Thoracic aorta (tissue), 2 donors: ENCODE data around the gene CAPN5. TPM values are rescaled to one million over a fixed set of nuclear protein-coding genes. Genes with fewer than 3 reads are reported as not detected.

Source experiments
- ATAC-seq: fragments of 150-250 bp; one replicate; pipeline ENCODE4 v1.8.0; 2017; ENCODE audit warnings: low read depth; ENCODE audit not compliant: insufficient number of reproducible peaks, low FRiP score
- DNase-seq: peaks from one replicate; pipeline ENCODE4 v3.0.0-alpha.2; 2020; ENCODE audit warnings: low spot score
- H3K27ac ChIP-seq, 2 donors: fragments of 200-600 bp; sonication (generic); 1 replicate in 1 of 2; 2 replicates in 1 of 2; pipeline ENCODE4 v1.5.1; 2016; ENCODE audit warnings: mild to moderate bottlenecking in 2 of 2, moderate library complexity in 2 of 2
- H3K27me3 ChIP-seq: fragments of 200-600 bp; sonication (generic); replicated peaks from 2 replicates; pipeline ENCODE4 v1.6.0; 2016; ENCODE audit warnings: mild to moderate bottlenecking; ENCODE audit not compliant: insufficient read depth
- H3K36me3 ChIP-seq: fragments of 200-600 bp; sonication (generic); one replicate; pipeline ENCODE4 v1.5.1; 2016
- H3K4me1 ChIP-seq, 2 donors: fragments of 200-600 bp; sonication (generic); 1 replicate in 1 of 2; 2 replicates in 1 of 2; pipeline versions ENCODE4 v1.5.1 to v1.6.0; 2016; ENCODE audit warnings: low read depth in 2 of 2, mild to moderate bottlenecking in 1 of 2; ENCODE audit not compliant: control insufficient read depth in 1 of 2
- H3K4me3 ChIP-seq: fragments of 200-600 bp; sonication (generic); 2 replicates; pipeline ENCODE4 v1.5.1; 2016; ENCODE audit warnings: mild to moderate bottlenecking
- H3K9me3 ChIP-seq: fragments of 200-600 bp; sonication (generic); 2 replicates; pipeline ENCODE4 v1.5.1; 2016
- CTCF ChIP-seq: fragments of 200-600 bp; sonication (generic); IDR thresholded peaks from one replicate; pipeline ENCODE4 v1.5.1; 2019; ENCODE audit warnings: antibody characterized with exemption
- total RNA-seq, 2 donors: library from RNA; depleted of rRNA; stranded (reverse); fragments of >200 nt; gene quantifications; one replicate each; pipeline versions ENCODE4 v1.1.0 to v1.2.3, GENCODE V29; 2016

Gene CAPN5
- total RNA-seq, 2 donors from 2014 or later: 9.5 to 20.8 TPM

- no peak for TF ChIP-seq CTCF
- H3K4me3 ChIP-seq: no peak overlapping the region
- no peaks in the 10 kb centered on the region for H3K27me3 ChIP-seq
- H3K36me3 ChIP-seq: no peaks in the 10 kb centered on the region
- H3K27ac ChIP-seq: no peak overlapping the region
- DNase-seq: no peak
- no peak for ATAC-seq
- peaks cover 9 to 21% of the 10 kb centered on the region in 2 donors for H3K4me1 ChIP-seq
- no peaks in the 10 kb centered on the region for H3K9me3 ChIP-seq
Observed at GRCh38 chr11:77156396-77157195, 89.8 kb downstream of the CAPN5 start.

GRCh38 chr11:77158041-77158695 lies 91.4 kb downstream of the CAPN5 start:
- H3K27me3 ChIP-seq: no peaks in the 10 kb centered on the region
- DNase-seq (no peak), ATAC-seq (no peak)
- no peak overlapping the region for H3K4me3 ChIP-seq
- no peak for TF ChIP-seq CTCF
- H3K36me3 ChIP-seq: no peaks in the 10 kb centered on the region
- no peak overlapping the region for H3K27ac ChIP-seq
- peaks cover 9 to 17% of the 10 kb centered on the region in 2 donors for H3K4me1 ChIP-seq
- no peaks in the 10 kb centered on the region for H3K9me3 ChIP-seq

- Histone ChIP-seq H3K27me3 (no peaks in the 10 kb centered on the region), H3K4me3 (no peak overlapping the region), H3K27ac (no peak overlapping the region), H3K9me3 (no peaks in the 10 kb centered on the region), H3K36me3 (no peaks in the 10 kb centered on the region), H3K4me1 (peaks cover 3 to 5% of the 10 kb centered on the region in 2 donors)
- DNase-seq (no peak), ATAC-seq (no peak)
- TF ChIP-seq CTCF: no peak
Observed at GRCh38 chr11:77159219-77159936, 92.6 kb downstream of the CAPN5 start.

GRCh38 chr11:77159937-77160495 lies 93.2 kb downstream of the CAPN5 start:
- H3K4me1 ChIP-seq: no peaks in the 10 kb centered on the region
- H3K27me3 ChIP-seq: no peaks in the 10 kb centered on the region
- no peaks in the 10 kb centered on the region for H3K36me3 ChIP-seq
- H3K27ac ChIP-seq: no peak overlapping the region
- no peak for TF ChIP-seq CTCF
- H3K4me3 ChIP-seq: no peak overlapping the region
- ATAC-seq: no peak
- H3K9me3 ChIP-seq: no peaks in the 10 kb centered on the region
- no peak for DNase-seq

- no peak overlapping the region for H3K4me3 ChIP-seq
- H3K9me3 ChIP-seq: no peaks in the 10 kb centered on the region
- no peaks in the 10 kb centered on the region for H3K27me3 ChIP-seq
- TF ChIP-seq CTCF: no peak
- ATAC-seq (no peak), DNase-seq (no peak)
- H3K27ac ChIP-seq: no peak overlapping the region
- no peaks in the 10 kb centered on the region for H3K4me1 ChIP-seq
- H3K36me3 ChIP-seq: no peaks in the 10 kb centered on the region
Observed at GRCh38 chr11:77163271-77163670, 96.5 kb downstream of the CAPN5 start.
